NCI-H82 treated with DMSO at 0.1 percent for 48 hours (cell line): Measurements from ENCODE around the gene ARPP21.
"Not testable (repeated sequence)": the region's sequence is repeated elsewhere in the genome, so short reads cannot be mapped to it uniquely, and the experiment has no call there.

Experiments
- DNase-seq: peaks from one replicate; lab custom pipeline; 2025; ENCODE audit not compliant: unreplicated experiment; lab: John Stamatoyannopoulos, UW

ARPP21 gene

GRCh38 chr3:35639254-35640186, at the start of gene ARPP21:
ARPP21 (plus strand) TSS chr3:35639525; CDS start chr3:35681752, 42,227 bp downstream.
- DNase-seq: no peak

GRCh38 chr3:35592589-35593295, 46.6 kb upstream of the ARPP21 start:
- DNase-seq: no peak

- DNase-seq: no peak
Measured at GRCh38 chr3:35594739-35595138, 44.6 kb upstream of the ARPP21 start.

GRCh38 chr3:35596335-35596995, 42.9 kb upstream of the ARPP21 start:
- no peak for DNase-seq

GRCh38 chr3:35597490-35597889, 41.8 kb upstream of the ARPP21 start:
- no peak for DNase-seq

- DNase-seq: peak; percentile 58
Measured at GRCh38 chr3:35598804-35599203, 40.5 kb upstream of the ARPP21 start.

GRCh38 chr3:35601959-35602358, 37.4 kb upstream of the ARPP21 start:
- peak; percentile 86 for DNase-seq

- no peak for DNase-seq
Measured at GRCh38 chr3:35602395-35602936, 36.9 kb upstream of the ARPP21 start.

GRCh38 chr3:35616346-35616745, 23.0 kb upstream of the ARPP21 start:
- DNase-seq: no peak

- DNase-seq: no peak
Measured at GRCh38 chr3:35617370-35617769, 22.0 kb upstream of the ARPP21 start.

- not testable (repeated sequence) for DNase-seq
Measured at GRCh38 chr3:35620238-35620637, 19.1 kb upstream of the ARPP21 start.

- no peak for DNase-seq
Measured at GRCh38 chr3:35624698-35625097, 14.6 kb upstream of the ARPP21 start.

- no peak for DNase-seq
Measured at GRCh38 chr3:35633332-35634124, 5.8 kb upstream of the ARPP21 start.

GRCh38 chr3:35635407-35635806, 3.9 kb upstream of the ARPP21 start:
- no peak for DNase-seq

GRCh38 chr3:35635926-35636683, 3.2 kb upstream of the ARPP21 start:
- no peak for DNase-seq

- no peak for DNase-seq
Measured at GRCh38 chr3:35638251-35638979, 910 bp upstream of the ARPP21 start.

- no peak for DNase-seq
Measured at GRCh38 chr3:35638980-35639253, 408 bp upstream of the ARPP21 start.

GRCh38 chr3:35640190-35641165, 1.2 kb downstream of the ARPP21 start:
- DNase-seq: no peak
